H9 (cell line): Measurements from ENCODE around the gene ATE1. TPM values are rescaled to one million over a fixed set of nuclear protein-coding genes. Genes with fewer than 3 reads are reported as not detected.

Experiments used
- DNase-seq: peaks from one replicate; pipeline ENCODE4 v3.0.0-alpha.2; 2017
- H2AFZ ChIP-seq: one replicate; pipeline ENCODE4 v1.6.1; 2013; ENCODE audit warnings: mild to moderate bottlenecking, low read length, control low read depth, moderate library complexity
- H2AK5ac ChIP-seq: 2 replicates; pipeline ENCODE4 v1.6.1; 2013; ENCODE audit warnings: low read length, control low read depth, mixed read lengths; ENCODE audit not compliant: insufficient read length
- H2BK120ac ChIP-seq: one replicate; pipeline ENCODE4 v1.6.1; 2013; ENCODE audit warnings: low read depth, mild to moderate bottlenecking, low read length, control low read depth, inconsistent platforms; ENCODE audit not compliant: poor library complexity, severe bottlenecking
- H2BK12ac ChIP-seq: 2 replicates; pipeline ENCODE4 v1.6.1; 2013; ENCODE audit warnings: low read length, control low read depth, mixed read lengths, low read depth; ENCODE audit not compliant: insufficient read length
- H2BK15ac ChIP-seq: 2 replicates; pipeline ENCODE4 v1.6.1; 2013; ENCODE audit warnings: low read depth, low read length, control low read depth
- H2BK20ac ChIP-seq: one replicate; pipeline ENCODE4 v1.6.1; 2013; ENCODE audit warnings: low read depth, mild to moderate bottlenecking, low read length, control low read depth, inconsistent platforms; ENCODE audit not compliant: poor library complexity, severe bottlenecking
- H2BK5ac ChIP-seq: 2 replicates; pipeline ENCODE4 v1.6.1; 2013; ENCODE audit warnings: low read length, control low read depth, mixed read lengths; ENCODE audit not compliant: insufficient read length
- H3K14ac ChIP-seq: 2 replicates; pipeline ENCODE4 v1.6.1; 2013; ENCODE audit warnings: low read length, control low read depth; ENCODE audit not compliant: insufficient read depth
- H3K18ac ChIP-seq: 2 replicates; pipeline ENCODE4 v1.6.1; 2013; ENCODE audit warnings: low read depth, mild to moderate bottlenecking, mixed read lengths, low read length, control low read depth; ENCODE audit not compliant: insufficient read length
- H3K23ac ChIP-seq: 2 replicates; pipeline ENCODE4 v1.6.1; 2013; ENCODE audit warnings: low read length, control low read depth, mixed read lengths, low read depth; ENCODE audit not compliant: insufficient read length
- H3K23me2 ChIP-seq: 2 replicates; pipeline ENCODE4 v1.6.1; 2013; ENCODE audit warnings: low read depth, mild to moderate bottlenecking, mixed read lengths, low read length, control low read depth; ENCODE audit not compliant: insufficient read length, poor library complexity, severe bottlenecking
- H3K27ac ChIP-seq: 2 replicates; pipeline ENCODE4 v1.5.1; 2013; ENCODE audit warnings: low read length, control low read depth, mixed read lengths, low read depth; ENCODE audit not compliant: insufficient read length
- H3K27me3 ChIP-seq: 2 replicates; pipeline ENCODE4 v1.6.1; 2013; ENCODE audit warnings: low read length, control low read depth, inconsistent platforms; ENCODE audit not compliant: insufficient read depth
- H3K4ac ChIP-seq: 2 replicates; pipeline ENCODE4 v1.6.1; 2013; ENCODE audit warnings: low read depth, mild to moderate bottlenecking, control low read depth, inconsistent platforms, low read length, moderate library complexity
- H3K4me1 ChIP-seq: 2 replicates; pipeline ENCODE4 v1.6.1; 2013; ENCODE audit warnings: low read length, control low read depth, inconsistent platforms; ENCODE audit not compliant: insufficient read depth
- H3K4me2 ChIP-seq: 2 replicates; pipeline ENCODE4 v1.6.1; 2013; ENCODE audit warnings: low read length, control low read depth, mixed read lengths; ENCODE audit not compliant: insufficient read length, insufficient read depth
- H3K56ac ChIP-seq: 2 replicates; pipeline ENCODE4 v1.6.1; 2013; ENCODE audit warnings: low read depth, mild to moderate bottlenecking, mixed read lengths, low read length, control low read depth; ENCODE audit not compliant: insufficient read length
- H3K79me1 ChIP-seq: 2 replicates; pipeline ENCODE4 v1.6.1; 2013; ENCODE audit warnings: low read depth, mild to moderate bottlenecking, moderate library complexity, low read length, control low read depth, inconsistent platforms; ENCODE audit not compliant: insufficient read depth, poor library complexity, severe bottlenecking
- H3K79me2 ChIP-seq: 2 replicates; pipeline ENCODE4 v1.6.1; 2013; ENCODE audit warnings: low read length, control low read depth, inconsistent platforms; ENCODE audit not compliant: insufficient read depth
- H3K9ac ChIP-seq: 2 replicates; pipeline ENCODE4 v1.6.1; 2013; ENCODE audit warnings: low read length, control low read depth, mixed read lengths; ENCODE audit not compliant: insufficient read length; ENCODE audit errors: extremely low read depth
- H3K9me3 ChIP-seq: one replicate; pipeline ENCODE4 v1.6.1; 2013; ENCODE audit warnings: low read depth, low read length, inconsistent platforms; ENCODE audit not compliant: control insufficient read depth
- H3T11ph ChIP-seq: one replicate; pipeline ENCODE4 v1.6.1; 2013; ENCODE audit warnings: mild to moderate bottlenecking, low read length, control low read depth, inconsistent platforms
- H4K20me1 ChIP-seq: one replicate; pipeline ENCODE4 v1.6.1; 2013; ENCODE audit not compliant: control insufficient read depth, insufficient read length, insufficient read depth
- H4K5ac ChIP-seq: 2 replicates; pipeline ENCODE4 v1.6.1; 2013; ENCODE audit warnings: low read depth, mild to moderate bottlenecking, mixed read lengths, low read length, control low read depth; ENCODE audit not compliant: insufficient read length
- H4K8ac ChIP-seq: replicated peaks from 2 replicates; pipeline ENCODE4 v1.6.1; 2013; ENCODE audit warnings: low read length, control low read depth, mixed read lengths, low read depth; ENCODE audit not compliant: insufficient read length
- H4K91ac ChIP-seq: 2 replicates; pipeline ENCODE4 v1.6.1; 2013; ENCODE audit warnings: low read depth, mild to moderate bottlenecking, moderate library complexity, mixed read lengths, low read length, control low read depth; ENCODE audit not compliant: insufficient read length
- H3K27ac Mint-ChIP-seq, 3 experiments: 2 replicates in 2 of 3; 3 replicates in 1 of 3; pipeline ENCODE4 v1.8.0; 2020 to 2021; ENCODE audit warnings: mixed read lengths in 3 of 3, mild to moderate bottlenecking in 1 of 3, moderate library complexity in 1 of 3
- H3K27me3 Mint-ChIP-seq: 2 replicates; pipeline ENCODE4 v1.8.0; 2021; ENCODE audit warnings: low read depth, mild to moderate bottlenecking, moderate library complexity, mixed read lengths
- H3K36me3 Mint-ChIP-seq, 3 experiments: 2 replicates in 2 of 3; 3 replicates in 1 of 3; pipeline ENCODE4 v1.8.0; 2020 to 2021; ENCODE audit warnings: low read depth in 3 of 3, mixed read lengths in 3 of 3; ENCODE audit not compliant: insufficient read depth in 1 of 3
- H3K4me1 Mint-ChIP-seq, 2 experiments: 2 replicates each; pipeline ENCODE4 v1.8.0; 2020; ENCODE audit warnings: mixed read lengths in 2 of 2
- H3K4me3 Mint-ChIP-seq, 2 experiments: 2 replicates in 1 of 2; 3 replicates in 1 of 2; pipeline ENCODE4 v1.8.0; 2020 to 2021; ENCODE audit warnings: mild to moderate bottlenecking in 2 of 2, mixed read lengths in 2 of 2, moderate library complexity in 1 of 2
- H3K9me3 Mint-ChIP-seq, 2 experiments: 2 replicates in 1 of 2; 3 replicates in 1 of 2; pipeline ENCODE4 v1.8.0; 2020; ENCODE audit warnings: mild to moderate bottlenecking in 2 of 2, mixed read lengths in 2 of 2, moderate library complexity in 1 of 2
- CTCF ChIP-seq: fragments of 200-600 bp; sonication (generic); conservative IDR thresholded peaks from 3 replicates; pipeline ENCODE4 v1.8.0; 2021; ENCODE audit warnings: antibody characterized with exemption, mild to moderate bottlenecking
- WGBS: extraction: QIAGEN DNeasy Blood & Tissue Kit; methylation state at CpG from one replicate; pipeline ENCODE4 v1.1.7; 2013; ENCODE audit warnings: missing lambda C conversion rate, low lambda C conversion rate, mixed read lengths; ENCODE audit not compliant: insufficient read length; ENCODE audit errors: extremely low coverage; 5-methylcytosine and 5-hydroxymethylcytosine counted together
- total RNA-seq: library from RNA; stranded (reverse); gene quantifications from 2 replicates; pipeline ENCODE4 v1.2.1, GENCODE V29; 2021

Gene ATE1
- total RNA-seq, 1 experiment from 2014 or later, result 29.0 TPM

DNA sequence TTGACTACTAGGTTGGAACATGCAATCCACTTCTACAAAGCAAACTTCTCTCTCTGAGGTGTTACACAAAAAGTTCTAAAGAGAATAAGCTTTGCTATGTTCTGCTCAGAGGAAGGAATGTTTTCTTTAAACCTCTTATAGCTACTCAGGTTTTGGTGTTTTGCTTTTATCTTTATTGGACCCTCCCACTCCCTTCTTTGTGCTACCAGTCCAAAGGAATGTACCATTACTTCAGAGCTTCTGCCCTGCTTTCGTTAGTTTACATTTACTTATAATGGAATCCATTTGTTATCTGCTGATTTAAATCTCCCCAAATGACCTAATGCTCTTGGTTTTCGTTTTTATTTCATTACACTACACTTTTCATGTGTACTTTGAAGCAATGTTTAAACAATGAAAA, 154.9 kb downstream of the ATE1 start:
- DNase-seq, result no peak
- no peak overlapping the region for H4K8ac ChIP-seq
- no peak overlapping the region for H4K91ac ChIP-seq
- no peaks in the 10 kb centered on the region for H3K4me1 ChIP-seq
- no peak overlapping the region for H3K4ac ChIP-seq
- no peaks in the 10 kb centered on the region for H3K27me3 Mint-ChIP-seq
- H3T11ph ChIP-seq, result no peak overlapping the region
- no peak overlapping the region for H2AK5ac ChIP-seq
- no peak overlapping the region for H3K27ac ChIP-seq
- H3K56ac ChIP-seq, result no peak overlapping the region
- no peak overlapping the region for H2AFZ ChIP-seq
- no peak overlapping the region for H2BK5ac ChIP-seq
- peaks cover 2 to 3% of the 10 kb centered on the region in 2 experiments; a peak in 3 of 5 replicates for H3K9me3 Mint-ChIP-seq
- H3K9me3 ChIP-seq, result no peaks in the 10 kb centered on the region
- H3K23ac ChIP-seq, result no peak overlapping the region
- H2BK20ac ChIP-seq, result no peak overlapping the region
- H2BK12ac ChIP-seq, result no peak overlapping the region
- no peak overlapping the region for H3K4me2 ChIP-seq
- no CpG with 5 or more reads among the region's 2 CpGs for WGBS
- H2BK120ac ChIP-seq, result no peak overlapping the region
- H3K9ac ChIP-seq, result no peak overlapping the region
- no peak overlapping the region for H3K14ac ChIP-seq
- H3K79me2 ChIP-seq, result no peaks in the 10 kb centered on the region
- no peak overlapping the region for H4K5ac ChIP-seq
- H3K79me1 ChIP-seq, result no peaks in the 10 kb centered on the region
- peaks cover 4 to 9% of the 10 kb centered on the region in 2 experiments for H3K4me1 Mint-ChIP-seq
- no peak overlapping the region for H3K18ac ChIP-seq
- no peaks in the 10 kb centered on the region for H3K23me2 ChIP-seq
- TF ChIP-seq CTCF, result no peak
- no peaks in the 10 kb centered on the region for H4K20me1 ChIP-seq
- H3K27ac Mint-ChIP-seq, result peak overlapping the region in 1 of 3 experiments; percentile 9; a peak in 1 of 7 replicates
- no peak overlapping the region for H3K4me3 Mint-ChIP-seq
- no peak overlapping the region for H2BK15ac ChIP-seq
- H3K27me3 ChIP-seq, result no peaks in the 10 kb centered on the region
- peaks cover 2 to 15% (median 7%) of the 10 kb centered on the region in 3 experiments; a peak in 5 of 7 replicates for H3K36me3 Mint-ChIP-seq
